Measurements from ENCODE around the gene ALKBH8.

DNA sequence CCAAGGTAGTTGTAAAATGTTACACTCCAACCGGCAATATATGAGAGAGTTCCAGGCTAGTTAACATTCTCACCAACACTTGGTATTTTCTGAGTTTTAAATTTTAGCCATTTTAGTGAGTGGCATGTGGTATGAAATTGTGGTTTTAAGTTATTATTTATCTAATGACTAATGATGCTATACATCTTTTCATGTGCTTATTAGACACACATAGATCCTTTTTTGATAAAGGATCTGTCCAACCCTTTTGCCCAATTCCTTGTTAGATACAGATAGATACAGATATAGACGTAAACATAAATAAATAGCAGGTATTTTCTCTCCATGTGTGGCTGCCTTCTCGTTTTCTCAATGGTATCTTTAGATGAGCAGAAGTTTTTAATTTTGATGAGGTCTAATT, 39.3 kb downstream of the ALKBH8 start:
- TF ChIP-seq, protein P1, sequence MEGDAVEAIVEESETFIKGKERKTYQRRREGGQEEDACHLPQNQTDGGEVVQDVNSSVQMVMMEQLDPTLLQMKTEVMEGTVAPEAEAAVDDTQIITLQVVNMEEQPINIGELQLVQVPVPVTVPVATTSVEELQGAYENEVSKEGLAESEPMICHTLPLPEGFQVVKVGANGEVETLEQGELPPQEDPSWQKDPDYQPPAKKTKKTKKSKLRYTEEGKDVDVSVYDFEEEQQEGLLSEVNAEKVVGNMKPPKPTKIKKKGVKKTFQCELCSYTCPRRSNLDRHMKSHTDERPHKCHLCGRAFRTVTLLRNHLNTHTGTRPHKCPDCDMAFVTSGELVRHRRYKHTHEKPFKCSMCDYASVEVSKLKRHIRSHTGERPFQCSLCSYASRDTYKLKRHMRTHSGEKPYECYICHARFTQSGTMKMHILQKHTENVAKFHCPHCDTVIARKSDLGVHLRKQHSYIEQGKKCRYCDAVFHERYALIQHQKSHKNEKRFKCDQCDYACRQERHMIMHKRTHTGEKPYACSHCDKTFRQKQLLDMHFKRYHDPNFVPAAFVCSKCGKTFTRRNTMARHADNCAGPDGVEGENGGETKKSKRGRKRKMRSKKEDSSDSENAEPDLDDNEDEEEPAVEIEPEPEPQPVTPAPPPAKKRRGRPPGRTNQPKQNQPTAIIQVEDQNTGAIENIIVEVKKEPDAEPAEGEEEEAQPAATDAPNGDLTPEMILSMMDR (IDR thresholded peaks at IDR 0.05) = no peak
- no peak for TF ChIP-seq POLR2A (IDR thresholded peaks at IDR 0.05; ENCODE audit: low read depth)
- TF ChIP-seq POLR2AphosphoS5 (IDR thresholded peaks at IDR 0.05) = no peak

Measured in esophagus muscularis mucosa (tissue), 3 donors.